ENCODE measurements around the gene RNF152.
"Not testable (repeated sequence)": the region's sequence is repeated elsewhere in the genome, so short reads cannot be mapped to it uniquely, and the experiment has no call there.

- not testable (repeated sequence) for TF ChIP-seq CTCF, POLR2A (IDR thresholded peaks at IDR 0.05)
Observed at GRCh38 chr18:61776201-61776600, 116.6 kb downstream of the RNF152 start.

Measured in esophagus squamous epithelium (tissue), 4 donors.